Neural cell (in vitro differentiated cells): Measurements from ENCODE around the gene NFIA. TPM values are rescaled to one million over a fixed set of nuclear protein-coding genes. Genes with fewer than 3 reads are reported as not detected.

Experiments used
- H2AFZ ChIP-seq: fragments of 200-600, 300-800 bp; sonication (generic), shearing (Covaris generic); 2 replicates; pipeline ENCODE4 v1.6.0; 2014; ENCODE audit warnings: low read depth, mild to moderate bottlenecking, antibody characterized with exemption, low read length, moderate library complexity
- H3F3A ChIP-seq: fragments of 200-600 bp; shearing (Covaris generic); 2 replicates; pipeline ENCODE4 v1.6.1; 2016; ENCODE audit warnings: mild to moderate bottlenecking, moderate library complexity, mixed read lengths, antibody characterized with exemption, low read length; ENCODE audit not compliant: insufficient read depth, poor library complexity, severe bottlenecking
- H3K27ac ChIP-seq: fragments of 200-600, 300-800 bp; sonication (generic), shearing (Covaris generic); 2 replicates; pipeline ENCODE4 v1.5.1; 2014; ENCODE audit warnings: mild to moderate bottlenecking, low read length, moderate library complexity
- H3K27me3 ChIP-seq: fragments of 300-800, 200-600 bp; sonication (generic), shearing (Covaris generic); 2 replicates; pipeline ENCODE4 v1.6.0; 2014; ENCODE audit warnings: mild to moderate bottlenecking, low read depth, low read length, moderate library complexity; ENCODE audit not compliant: insufficient read depth
- H3K36me3 ChIP-seq: fragments of 300-800, 200-600 bp; sonication (generic), shearing (Covaris generic); 2 replicates; pipeline ENCODE4 v1.5.1; 2014; ENCODE audit warnings: mild to moderate bottlenecking, antibody characterized with exemption, low read length, moderate library complexity; ENCODE audit not compliant: insufficient read depth
- H3K4me2 ChIP-seq: fragments of 300-800, 200-600 bp; sonication (generic), shearing (Covaris generic); 2 replicates; pipeline ENCODE4 v1.6.0; 2014; ENCODE audit warnings: mild to moderate bottlenecking, low read length
- H3K4me3 ChIP-seq: fragments of 300-800, 200-600 bp; sonication (generic), shearing (Covaris generic); 2 replicates; pipeline ENCODE4 v1.5.1; 2014; ENCODE audit warnings: mild to moderate bottlenecking, low read length, moderate library complexity
- H3K79me2 ChIP-seq: fragments of 200-600 bp; shearing (Covaris generic); replicated peaks from 2 replicates; pipeline ENCODE4 v1.6.0; 2014; ENCODE audit warnings: mild to moderate bottlenecking, low read length, moderate library complexity; ENCODE audit not compliant: insufficient read depth
- H3K9ac ChIP-seq: fragments of 300-800, 200-600 bp; sonication (generic), shearing (Covaris generic); 2 replicates; pipeline ENCODE4 v1.6.1; 2016; ENCODE audit warnings: mild to moderate bottlenecking, low read length, mixed read lengths
- H3K9me2 ChIP-seq: fragments of 200-600 bp; shearing (Covaris generic); 2 replicates; pipeline ENCODE4 v1.6.1; 2016; ENCODE audit warnings: mild to moderate bottlenecking, low read length, mixed read lengths; ENCODE audit not compliant: insufficient read depth
- H3K9me3 ChIP-seq: fragments of 200-600, 300-800 bp; sonication (generic), shearing (Covaris generic); 2 replicates; pipeline ENCODE4 v1.6.1; 2016; ENCODE audit warnings: mild to moderate bottlenecking, mixed run types, low read length, moderate library complexity, mixed read lengths
- H4K20me1 ChIP-seq: fragments of 200-600 bp; shearing (Covaris generic); 2 replicates; pipeline ENCODE4 v1.6.1; 2016; ENCODE audit warnings: mild to moderate bottlenecking, mixed run types; ENCODE audit not compliant: insufficient read depth
- EP300 ChIP-seq: fragments of 450-650 bp; conservative IDR thresholded peaks from 2 replicates; pipeline ENCODE4 v1.6.1; 2014; ENCODE audit warnings: antibody characterized with exemption, mild to moderate bottlenecking, moderate library complexity; ENCODE audit not compliant: poor library complexity, severe bottlenecking
- EZH2 ChIP-seq: fragments of 200-600, 300-800 bp; shearing (Covaris generic), sonication (generic); IDR thresholded peaks from 2 replicates; pipeline ENCODE4 v1.6.1; 2014; ENCODE audit warnings: antibody characterized with exemption, low read length, borderline replicate concordance, mild to moderate bottlenecking; ENCODE audit not compliant: insufficient read depth, poor library complexity, severe bottlenecking
- MXI1 ChIP-seq: fragments of 450-650 bp; conservative IDR thresholded peaks from 2 replicates; pipeline ENCODE4 v1.6.1; 2014; ENCODE audit warnings: antibody characterized with exemption, mild to moderate bottlenecking; ENCODE audit not compliant: poor library complexity, severe bottlenecking
- POLR2AphosphoS5 ChIP-seq: IDR thresholded peaks from 2 replicates; pipeline ENCODE4 v1.6.1; 2012
- RAD21 ChIP-seq: fragments of 450-650 bp; conservative IDR thresholded peaks from 2 replicates; pipeline ENCODE4 v1.6.1; 2014; ENCODE audit warnings: antibody characterized with exemption, mild to moderate bottlenecking, moderate library complexity
- SMC3 ChIP-seq: fragments of 450-650 bp; conservative IDR thresholded peaks from 2 replicates; pipeline ENCODE4 v1.6.1; 2014; ENCODE audit warnings: antibody characterized with exemption, mild to moderate bottlenecking, moderate library complexity; ENCODE audit not compliant: poor library complexity
- TAF1 ChIP-seq: IDR thresholded peaks from 2 replicates; pipeline ENCODE4 v1.6.1; 2012; ENCODE audit warnings: low read depth
- polyA plus RNA-seq: library from polyadenylated mRNA; depleted of rRNA; stranded (reverse); fragments of >200 nt; gene quantifications from 2 replicates; pipeline ENCODE4 v1.2.3, GENCODE V29; 2014
- TF ChIP-seq, protein P1 (sequence below): IDR thresholded peaks from 2 replicates; pipeline ENCODE4 v1.6.1; 2012; ENCODE audit warnings: borderline replicate concordance
- TF ChIP-seq, protein P2 (sequence below): fragments of 450-650 bp; IDR thresholded peaks from 2 replicates; pipeline ENCODE4 v1.5.1; 2014; ENCODE audit warnings: antibody characterized with exemption, mild to moderate bottlenecking, moderate library complexity; ENCODE audit not compliant: poor library complexity, severe bottlenecking

NFIA gene
- polyA plus RNA-seq, 1 donor from 2014 or later = 0.47 TPM

DNA sequence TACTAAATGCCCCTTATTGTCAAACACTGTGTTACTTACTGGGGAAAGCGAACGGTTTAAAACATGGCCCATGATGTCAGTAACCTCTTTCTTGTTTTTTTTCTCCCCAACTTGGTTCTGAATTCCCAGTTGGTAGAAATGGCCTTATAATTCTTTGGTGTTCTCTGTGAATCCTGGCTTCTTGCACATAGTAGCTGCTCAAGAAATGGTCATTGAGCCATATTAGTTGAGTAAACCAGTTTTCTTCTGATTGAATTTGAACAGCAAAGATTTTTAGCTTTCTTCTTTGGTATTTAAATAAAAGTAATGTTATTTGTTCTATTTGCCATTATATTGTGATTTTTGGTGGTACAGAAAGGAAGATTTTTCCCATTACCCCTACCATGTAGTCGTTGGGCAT lies 87.3 kb downstream of the NFIA start:
- H3K4me2 ChIP-seq = no peak overlapping the region
- no peaks in the 10 kb centered on the region for H4K20me1 ChIP-seq
- no peaks in the 10 kb centered on the region for H3K9me3 ChIP-seq
- no peaks in the 10 kb centered on the region for H3K9me2 ChIP-seq
- TF ChIP-seq EP300 (no peak), SMC3 (no peak), MXI1 (no peak), POLR2AphosphoS5 (no peak), EZH2 (no peak), RAD21 (no peak), TAF1 (no peak)
- TF ChIP-seq, protein P1, sequence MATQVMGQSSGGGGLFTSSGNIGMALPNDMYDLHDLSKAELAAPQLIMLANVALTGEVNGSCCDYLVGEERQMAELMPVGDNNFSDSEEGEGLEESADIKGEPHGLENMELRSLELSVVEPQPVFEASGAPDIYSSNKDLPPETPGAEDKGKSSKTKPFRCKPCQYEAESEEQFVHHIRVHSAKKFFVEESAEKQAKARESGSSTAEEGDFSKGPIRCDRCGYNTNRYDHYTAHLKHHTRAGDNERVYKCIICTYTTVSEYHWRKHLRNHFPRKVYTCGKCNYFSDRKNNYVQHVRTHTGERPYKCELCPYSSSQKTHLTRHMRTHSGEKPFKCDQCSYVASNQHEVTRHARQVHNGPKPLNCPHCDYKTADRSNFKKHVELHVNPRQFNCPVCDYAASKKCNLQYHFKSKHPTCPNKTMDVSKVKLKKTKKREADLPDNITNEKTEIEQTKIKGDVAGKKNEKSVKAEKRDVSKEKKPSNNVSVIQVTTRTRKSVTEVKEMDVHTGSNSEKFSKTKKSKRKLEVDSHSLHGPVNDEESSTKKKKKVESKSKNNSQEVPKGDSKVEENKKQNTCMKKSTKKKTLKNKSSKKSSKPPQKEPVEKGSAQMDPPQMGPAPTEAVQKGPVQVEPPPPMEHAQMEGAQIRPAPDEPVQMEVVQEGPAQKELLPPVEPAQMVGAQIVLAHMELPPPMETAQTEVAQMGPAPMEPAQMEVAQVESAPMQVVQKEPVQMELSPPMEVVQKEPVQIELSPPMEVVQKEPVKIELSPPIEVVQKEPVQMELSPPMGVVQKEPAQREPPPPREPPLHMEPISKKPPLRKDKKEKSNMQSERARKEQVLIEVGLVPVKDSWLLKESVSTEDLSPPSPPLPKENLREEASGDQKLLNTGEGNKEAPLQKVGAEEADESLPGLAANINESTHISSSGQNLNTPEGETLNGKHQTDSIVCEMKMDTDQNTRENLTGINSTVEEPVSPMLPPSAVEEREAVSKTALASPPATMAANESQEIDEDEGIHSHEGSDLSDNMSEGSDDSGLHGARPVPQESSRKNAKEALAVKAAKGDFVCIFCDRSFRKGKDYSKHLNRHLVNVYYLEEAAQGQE = no peak
- TF ChIP-seq, protein P2, sequence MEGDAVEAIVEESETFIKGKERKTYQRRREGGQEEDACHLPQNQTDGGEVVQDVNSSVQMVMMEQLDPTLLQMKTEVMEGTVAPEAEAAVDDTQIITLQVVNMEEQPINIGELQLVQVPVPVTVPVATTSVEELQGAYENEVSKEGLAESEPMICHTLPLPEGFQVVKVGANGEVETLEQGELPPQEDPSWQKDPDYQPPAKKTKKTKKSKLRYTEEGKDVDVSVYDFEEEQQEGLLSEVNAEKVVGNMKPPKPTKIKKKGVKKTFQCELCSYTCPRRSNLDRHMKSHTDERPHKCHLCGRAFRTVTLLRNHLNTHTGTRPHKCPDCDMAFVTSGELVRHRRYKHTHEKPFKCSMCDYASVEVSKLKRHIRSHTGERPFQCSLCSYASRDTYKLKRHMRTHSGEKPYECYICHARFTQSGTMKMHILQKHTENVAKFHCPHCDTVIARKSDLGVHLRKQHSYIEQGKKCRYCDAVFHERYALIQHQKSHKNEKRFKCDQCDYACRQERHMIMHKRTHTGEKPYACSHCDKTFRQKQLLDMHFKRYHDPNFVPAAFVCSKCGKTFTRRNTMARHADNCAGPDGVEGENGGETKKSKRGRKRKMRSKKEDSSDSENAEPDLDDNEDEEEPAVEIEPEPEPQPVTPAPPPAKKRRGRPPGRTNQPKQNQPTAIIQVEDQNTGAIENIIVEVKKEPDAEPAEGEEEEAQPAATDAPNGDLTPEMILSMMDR = no peak
- no peak overlapping the region for H3K9ac ChIP-seq
- no peak overlapping the region for H2AFZ ChIP-seq
- no peaks in the 10 kb centered on the region for H3K27me3 ChIP-seq
- no peaks in the 10 kb centered on the region for H3F3A ChIP-seq
- no peak overlapping the region for H3K27ac ChIP-seq
- no peak overlapping the region for H3K4me3 ChIP-seq
- no peaks in the 10 kb centered on the region for H3K36me3 ChIP-seq
- no peaks in the 10 kb centered on the region for H3K79me2 ChIP-seq

DNA sequence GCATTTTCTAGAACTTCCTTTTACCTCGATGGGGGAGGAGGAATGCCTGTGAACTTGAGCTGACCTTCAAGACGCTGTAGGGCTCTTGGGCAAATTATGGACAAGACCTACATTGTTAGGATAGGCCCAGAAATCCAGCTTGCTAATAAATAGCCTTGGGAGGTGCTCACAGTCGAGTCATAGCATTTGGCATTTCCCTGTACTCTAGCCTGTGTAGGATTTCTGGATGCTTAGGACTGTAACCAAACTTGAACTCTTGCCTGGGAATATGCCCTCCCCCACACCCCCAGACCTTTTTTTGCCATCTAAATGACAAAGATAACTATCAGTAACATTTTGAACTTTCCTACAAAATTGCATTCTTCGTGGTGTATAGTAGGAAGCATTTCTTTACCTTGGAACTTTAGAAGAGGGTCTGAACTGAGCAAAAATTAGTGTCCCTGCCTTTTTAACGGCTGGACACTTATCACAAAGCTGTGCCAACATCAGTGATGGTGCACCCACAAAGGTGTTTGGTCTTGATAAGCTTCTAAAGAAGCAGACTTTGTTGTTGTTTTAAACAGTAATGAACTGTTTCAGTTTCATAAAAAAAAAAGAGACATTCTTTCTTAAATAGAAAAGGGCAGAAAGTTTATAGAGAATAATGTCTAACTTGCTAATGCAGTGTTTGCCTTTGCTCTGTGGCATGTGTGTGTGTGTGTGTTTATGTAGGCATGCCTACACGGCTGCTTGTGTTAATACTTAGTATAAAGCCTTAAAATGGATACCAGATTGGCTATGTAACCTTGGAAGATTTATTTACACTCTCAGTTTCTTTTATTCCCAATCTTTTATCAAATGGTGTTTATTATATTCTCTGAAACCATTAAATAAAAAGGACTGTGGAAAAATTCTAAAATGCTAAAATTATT lies 88.2 kb downstream of the NFIA start:
- no peaks in the 10 kb centered on the region for H3K79me2 ChIP-seq
- H3K4me2 ChIP-seq = no peak overlapping the region
- no peaks in the 10 kb centered on the region for H3F3A ChIP-seq
- H3K27me3 ChIP-seq = no peaks in the 10 kb centered on the region
- H4K20me1 ChIP-seq = no peaks in the 10 kb centered on the region
- no peak overlapping the region for H3K4me3 ChIP-seq
- H2AFZ ChIP-seq = no peak overlapping the region
- no peak overlapping the region for H3K9ac ChIP-seq
- no peaks in the 10 kb centered on the region for H3K9me2 ChIP-seq
- TF ChIP-seq, protein P1 = no peak
- H3K36me3 ChIP-seq = no peaks in the 10 kb centered on the region
- no peaks in the 10 kb centered on the region for H3K9me3 ChIP-seq
- no peak overlapping the region for H3K27ac ChIP-seq
